Measurements from ENCODE around the gene SMYD2. TPM values are rescaled to one million over a fixed set of nuclear protein-coding genes. Genes with fewer than 3 reads are reported as not detected.

SMYD2 gene
- polyA plus RNA-seq, 1 donor from 2014 or later, result 36.9 TPM

- Histone ChIP-seq H3K9ac (ENCODE audit: low read length) (no peak overlapping the region), H4K20me1 (ENCODE audit: insufficient read depth) (no peaks in the 10 kb centered on the region), H3K27ac (ENCODE audit: low read length) (no peak overlapping the region), H3K27me3 (ENCODE audit: insufficient read depth, low read depth, low read length) (no peaks in the 10 kb centered on the region), H2AFZ (ENCODE audit: low read depth, low read length) (no peak overlapping the region), H3K79me2 (replicated peaks; ENCODE audit: insufficient read depth, low read length) (no peaks in the 10 kb centered on the region), H3K36me3 (ENCODE audit: insufficient read depth, low read length) (no peaks in the 10 kb centered on the region), H3K4me3 (ENCODE audit: low read length) (no peak overlapping the region), H3K9me2 (ENCODE audit: insufficient read depth, low read length) (no peaks in the 10 kb centered on the region), H3K4me2 (ENCODE audit: low read length) (no peak overlapping the region), H3K9me3 (ENCODE audit: low read length) (no peaks in the 10 kb centered on the region), H3F3A (ENCODE audit: insufficient read depth, low read length, poor library complexity, severe bottlenecking) (no peaks in the 10 kb centered on the region)
- TF ChIP-seq MXI1 (conservative IDR thresholded peaks at IDR 0.05; ENCODE audit: poor library complexity, severe bottlenecking) (no peak), SMC3 (conservative IDR thresholded peaks at IDR 0.05; ENCODE audit: poor library complexity) (no peak), EP300 (conservative IDR thresholded peaks at IDR 0.05; ENCODE audit: poor library complexity, severe bottlenecking) (no peak), RAD21 (conservative IDR thresholded peaks at IDR 0.05) (no peak), EZH2 (IDR thresholded peaks at IDR 0.05; ENCODE audit: borderline replicate concordance, insufficient read depth, low read length, poor library complexity, severe bottlenecking) (no peak), POLR2AphosphoS5 (IDR thresholded peaks at IDR 0.05) (no peak), TAF1 (IDR thresholded peaks at IDR 0.05; ENCODE audit: low read depth) (no peak)
- TF ChIP-seq, protein P1, sequence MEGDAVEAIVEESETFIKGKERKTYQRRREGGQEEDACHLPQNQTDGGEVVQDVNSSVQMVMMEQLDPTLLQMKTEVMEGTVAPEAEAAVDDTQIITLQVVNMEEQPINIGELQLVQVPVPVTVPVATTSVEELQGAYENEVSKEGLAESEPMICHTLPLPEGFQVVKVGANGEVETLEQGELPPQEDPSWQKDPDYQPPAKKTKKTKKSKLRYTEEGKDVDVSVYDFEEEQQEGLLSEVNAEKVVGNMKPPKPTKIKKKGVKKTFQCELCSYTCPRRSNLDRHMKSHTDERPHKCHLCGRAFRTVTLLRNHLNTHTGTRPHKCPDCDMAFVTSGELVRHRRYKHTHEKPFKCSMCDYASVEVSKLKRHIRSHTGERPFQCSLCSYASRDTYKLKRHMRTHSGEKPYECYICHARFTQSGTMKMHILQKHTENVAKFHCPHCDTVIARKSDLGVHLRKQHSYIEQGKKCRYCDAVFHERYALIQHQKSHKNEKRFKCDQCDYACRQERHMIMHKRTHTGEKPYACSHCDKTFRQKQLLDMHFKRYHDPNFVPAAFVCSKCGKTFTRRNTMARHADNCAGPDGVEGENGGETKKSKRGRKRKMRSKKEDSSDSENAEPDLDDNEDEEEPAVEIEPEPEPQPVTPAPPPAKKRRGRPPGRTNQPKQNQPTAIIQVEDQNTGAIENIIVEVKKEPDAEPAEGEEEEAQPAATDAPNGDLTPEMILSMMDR (IDR thresholded peaks at IDR 0.05; ENCODE audit: poor library complexity, severe bottlenecking), result no peak
- TF ChIP-seq, protein P2, sequence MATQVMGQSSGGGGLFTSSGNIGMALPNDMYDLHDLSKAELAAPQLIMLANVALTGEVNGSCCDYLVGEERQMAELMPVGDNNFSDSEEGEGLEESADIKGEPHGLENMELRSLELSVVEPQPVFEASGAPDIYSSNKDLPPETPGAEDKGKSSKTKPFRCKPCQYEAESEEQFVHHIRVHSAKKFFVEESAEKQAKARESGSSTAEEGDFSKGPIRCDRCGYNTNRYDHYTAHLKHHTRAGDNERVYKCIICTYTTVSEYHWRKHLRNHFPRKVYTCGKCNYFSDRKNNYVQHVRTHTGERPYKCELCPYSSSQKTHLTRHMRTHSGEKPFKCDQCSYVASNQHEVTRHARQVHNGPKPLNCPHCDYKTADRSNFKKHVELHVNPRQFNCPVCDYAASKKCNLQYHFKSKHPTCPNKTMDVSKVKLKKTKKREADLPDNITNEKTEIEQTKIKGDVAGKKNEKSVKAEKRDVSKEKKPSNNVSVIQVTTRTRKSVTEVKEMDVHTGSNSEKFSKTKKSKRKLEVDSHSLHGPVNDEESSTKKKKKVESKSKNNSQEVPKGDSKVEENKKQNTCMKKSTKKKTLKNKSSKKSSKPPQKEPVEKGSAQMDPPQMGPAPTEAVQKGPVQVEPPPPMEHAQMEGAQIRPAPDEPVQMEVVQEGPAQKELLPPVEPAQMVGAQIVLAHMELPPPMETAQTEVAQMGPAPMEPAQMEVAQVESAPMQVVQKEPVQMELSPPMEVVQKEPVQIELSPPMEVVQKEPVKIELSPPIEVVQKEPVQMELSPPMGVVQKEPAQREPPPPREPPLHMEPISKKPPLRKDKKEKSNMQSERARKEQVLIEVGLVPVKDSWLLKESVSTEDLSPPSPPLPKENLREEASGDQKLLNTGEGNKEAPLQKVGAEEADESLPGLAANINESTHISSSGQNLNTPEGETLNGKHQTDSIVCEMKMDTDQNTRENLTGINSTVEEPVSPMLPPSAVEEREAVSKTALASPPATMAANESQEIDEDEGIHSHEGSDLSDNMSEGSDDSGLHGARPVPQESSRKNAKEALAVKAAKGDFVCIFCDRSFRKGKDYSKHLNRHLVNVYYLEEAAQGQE (IDR thresholded peaks at IDR 0.05; ENCODE audit: borderline replicate concordance), result no peak
Observed at GRCh38 chr1:214318356-214318755, 37.4 kb downstream of the SMYD2 start.

GRCh38 chr1:214318956-214319736 lies 38.2 kb downstream of the SMYD2 start:
- Histone ChIP-seq H3K36me3 (ENCODE audit: insufficient read depth, low read length) (no peaks in the 10 kb centered on the region), H3K79me2 (replicated peaks; ENCODE audit: insufficient read depth, low read length) (no peaks in the 10 kb centered on the region), H3K27me3 (ENCODE audit: insufficient read depth, low read depth, low read length) (no peaks in the 10 kb centered on the region), H3K9ac (ENCODE audit: low read length) (no peak overlapping the region), H3K9me3 (ENCODE audit: low read length) (no peaks in the 10 kb centered on the region), H3K27ac (ENCODE audit: low read length) (no peak overlapping the region), H3K4me3 (ENCODE audit: low read length) (no peak overlapping the region), H3F3A (ENCODE audit: insufficient read depth, low read length, poor library complexity, severe bottlenecking) (no peaks in the 10 kb centered on the region), H2AFZ (ENCODE audit: low read depth, low read length) (no peak overlapping the region), H3K4me2 (ENCODE audit: low read length) (no peak overlapping the region), H4K20me1 (ENCODE audit: insufficient read depth) (no peaks in the 10 kb centered on the region), H3K9me2 (ENCODE audit: insufficient read depth, low read length) (no peaks in the 10 kb centered on the region)
- TF ChIP-seq MXI1 (conservative IDR thresholded peaks at IDR 0.05; ENCODE audit: poor library complexity, severe bottlenecking) (no peak), SMC3 (conservative IDR thresholded peaks at IDR 0.05; ENCODE audit: poor library complexity) (no peak), POLR2AphosphoS5 (IDR thresholded peaks at IDR 0.05) (no peak)

Measured in neural cell (in vitro differentiated cells).